Fibroblast of lung (primary cell): ENCODE data around the gene IGLL1. TPM values are rescaled to one million over a fixed set of nuclear protein-coding genes. Genes with fewer than 3 reads are reported as not detected.

Source experiments
- DNase-seq, 2 donors: peaks; one replicate each; pipeline versions ENCODE4 v3.0.0 to v3.0.0-alpha.2; 2010; ENCODE audit warnings: low read depth in 2 of 2
- H2AFZ ChIP-seq: 2 replicates; pipeline ENCODE4 v1.5.1; 2012; ENCODE audit warnings: low read length, control low read depth, inconsistent platforms
- H3K27ac ChIP-seq: 2 replicates; pipeline ENCODE4 v1.5.1; 2011; ENCODE audit warnings: low read length, control low read depth; ENCODE audit not compliant: insufficient read depth
- H3K27me3 ChIP-seq: 2 replicates; pipeline ENCODE4 v1.5.1; 2011; ENCODE audit warnings: mild to moderate bottlenecking, low read length; ENCODE audit not compliant: control insufficient read depth, insufficient read depth
- H3K36me3 ChIP-seq: 2 replicates; pipeline ENCODE4 v1.5.1; 2011; ENCODE audit warnings: low read length; ENCODE audit not compliant: control insufficient read depth, insufficient read depth
- H3K4me1 ChIP-seq: 2 replicates; pipeline ENCODE4 v1.5.1; 2011; ENCODE audit warnings: low read length; ENCODE audit not compliant: control insufficient read depth, insufficient read depth; ENCODE audit errors: extremely low read depth
- H3K4me2 ChIP-seq: 2 replicates; pipeline ENCODE4 v1.5.1; 2011; ENCODE audit warnings: low read length, control low read depth; ENCODE audit not compliant: insufficient read depth; ENCODE audit errors: extremely low read depth
- H3K4me3 ChIP-seq, 4 experiments: fragments of 200-600 bp in 1 of 4; sonication (generic) in 1 of 4; replicated peaks in 1 of 4; 2 replicates each; pipeline ENCODE4 v1.5.1; 2011 to 2016; ENCODE audit warnings: low read length in 4 of 4, low read depth in 3 of 4, mild to moderate bottlenecking in 3 of 4, control low read depth in 2 of 4, inconsistent platforms in 1 of 4, mixed read lengths in 1 of 4; ENCODE audit not compliant: insufficient read depth in 1 of 4; ENCODE audit errors: control extremely low read depth in 1 of 4
- H3K79me2 ChIP-seq: 2 replicates; pipeline ENCODE4 v1.5.1; 2012; ENCODE audit warnings: mild to moderate bottlenecking, low read length, inconsistent platforms; ENCODE audit not compliant: control insufficient read depth, insufficient read depth
- H3K9ac ChIP-seq: 2 replicates; pipeline ENCODE4 v1.5.1; 2011; ENCODE audit warnings: mild to moderate bottlenecking, low read length, control low read depth; ENCODE audit not compliant: insufficient read depth
- H3K9me3 ChIP-seq: 2 replicates; pipeline ENCODE4 v1.5.1; 2012; ENCODE audit warnings: low read depth, low read length; ENCODE audit not compliant: control insufficient read depth, insufficient read depth
- H4K20me1 ChIP-seq: 2 replicates; pipeline ENCODE4 v1.5.1; 2011; ENCODE audit warnings: low read length; ENCODE audit not compliant: control insufficient read depth, insufficient read depth; ENCODE audit errors: extremely low read depth
- EZH2 ChIP-seq: IDR thresholded peaks from 2 replicates; pipeline ENCODE4 v1.5.1; 2012; ENCODE audit warnings: low read length, control low read depth, mild to moderate bottlenecking; ENCODE audit errors: missing control alignments
- polyA plus RNA-seq, 2 donors: library from polyadenylated mRNA; depleted of rRNA in 1 of 2; stranded (reverse) in 1 of 2; unstranded in 1 of 2; fragments of >200 nt; gene quantifications; 2 replicates each; pipeline ENCODE4 v1.2.1, GENCODE V29; 2011 to 2012; ENCODE audit warnings: missing spikeins in 1 of 2
- total RNA-seq: library from RNA; depleted of rRNA; stranded (reverse); fragments of >200 nt; gene quantifications from 2 replicates; pipeline ENCODE4 v1.2.1, GENCODE V29; 2014
- TF ChIP-seq, protein P1 (sequence below), 2 donors: IDR thresholded peaks in 1 of 2; conservative IDR thresholded peaks in 1 of 2; 1 replicate in 1 of 2; 2 replicates in 1 of 2; pipeline ENCODE4 v1.5.1; 2011 to 2012; ENCODE audit warnings: low read length in 2 of 2, control low read depth in 1 of 2, inconsistent platforms in 1 of 2, low read depth in 1 of 2, mild to moderate bottlenecking in 1 of 2

Gene IGLL1
- total and polyA plus RNA-seq, 2 donors (not counting 1 experiment from before 2014, with no cell fraction given), result not detected

DNA sequence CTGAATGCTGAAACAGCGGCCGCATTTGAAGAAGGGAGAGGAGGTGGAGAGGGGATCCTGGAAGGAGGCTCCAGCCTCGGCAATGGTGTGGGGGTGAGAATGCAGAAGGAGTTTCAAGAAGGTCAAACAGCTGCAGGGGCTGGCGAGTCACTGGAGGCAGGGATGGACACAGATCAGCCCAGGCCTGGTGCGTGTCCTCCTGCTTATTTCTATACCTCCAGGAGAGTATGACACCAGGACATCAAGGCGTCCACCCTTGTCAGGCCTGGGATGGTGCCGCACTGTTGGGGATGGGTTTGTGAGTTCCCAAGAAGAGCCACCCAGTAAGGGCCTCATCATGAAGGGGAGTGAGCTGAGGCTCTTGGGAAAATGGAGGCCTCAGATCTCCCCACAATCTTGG lies 23.1 kb downstream of the IGLL1 start:
- Histone ChIP-seq H3K27ac (no peak overlapping the region), H3K79me2 (no peaks in the 10 kb centered on the region), H3K9ac (no peak overlapping the region), H4K20me1 (no peaks in the 10 kb centered on the region), H3K27me3 (no peaks in the 10 kb centered on the region), H3K36me3 (no peaks in the 10 kb centered on the region), H3K9me3 (no peaks in the 10 kb centered on the region), H2AFZ (no peak overlapping the region), H3K4me3 (no peak overlapping the region), H3K4me1 (no peaks in the 10 kb centered on the region), H3K4me2 (no peak overlapping the region)
- DNase-seq, result no peak
- TF ChIP-seq, protein P1, sequence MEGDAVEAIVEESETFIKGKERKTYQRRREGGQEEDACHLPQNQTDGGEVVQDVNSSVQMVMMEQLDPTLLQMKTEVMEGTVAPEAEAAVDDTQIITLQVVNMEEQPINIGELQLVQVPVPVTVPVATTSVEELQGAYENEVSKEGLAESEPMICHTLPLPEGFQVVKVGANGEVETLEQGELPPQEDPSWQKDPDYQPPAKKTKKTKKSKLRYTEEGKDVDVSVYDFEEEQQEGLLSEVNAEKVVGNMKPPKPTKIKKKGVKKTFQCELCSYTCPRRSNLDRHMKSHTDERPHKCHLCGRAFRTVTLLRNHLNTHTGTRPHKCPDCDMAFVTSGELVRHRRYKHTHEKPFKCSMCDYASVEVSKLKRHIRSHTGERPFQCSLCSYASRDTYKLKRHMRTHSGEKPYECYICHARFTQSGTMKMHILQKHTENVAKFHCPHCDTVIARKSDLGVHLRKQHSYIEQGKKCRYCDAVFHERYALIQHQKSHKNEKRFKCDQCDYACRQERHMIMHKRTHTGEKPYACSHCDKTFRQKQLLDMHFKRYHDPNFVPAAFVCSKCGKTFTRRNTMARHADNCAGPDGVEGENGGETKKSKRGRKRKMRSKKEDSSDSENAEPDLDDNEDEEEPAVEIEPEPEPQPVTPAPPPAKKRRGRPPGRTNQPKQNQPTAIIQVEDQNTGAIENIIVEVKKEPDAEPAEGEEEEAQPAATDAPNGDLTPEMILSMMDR (conservative IDR thresholded peaks at IDR 0.05 in 1 of 2, IDR thresholded peaks at IDR 0.05 in 1 of 2; ENCODE audit: low read depth in 1 of 2, low read length in 2 of 2), result no peak
- no peak for TF ChIP-seq EZH2

DNA sequence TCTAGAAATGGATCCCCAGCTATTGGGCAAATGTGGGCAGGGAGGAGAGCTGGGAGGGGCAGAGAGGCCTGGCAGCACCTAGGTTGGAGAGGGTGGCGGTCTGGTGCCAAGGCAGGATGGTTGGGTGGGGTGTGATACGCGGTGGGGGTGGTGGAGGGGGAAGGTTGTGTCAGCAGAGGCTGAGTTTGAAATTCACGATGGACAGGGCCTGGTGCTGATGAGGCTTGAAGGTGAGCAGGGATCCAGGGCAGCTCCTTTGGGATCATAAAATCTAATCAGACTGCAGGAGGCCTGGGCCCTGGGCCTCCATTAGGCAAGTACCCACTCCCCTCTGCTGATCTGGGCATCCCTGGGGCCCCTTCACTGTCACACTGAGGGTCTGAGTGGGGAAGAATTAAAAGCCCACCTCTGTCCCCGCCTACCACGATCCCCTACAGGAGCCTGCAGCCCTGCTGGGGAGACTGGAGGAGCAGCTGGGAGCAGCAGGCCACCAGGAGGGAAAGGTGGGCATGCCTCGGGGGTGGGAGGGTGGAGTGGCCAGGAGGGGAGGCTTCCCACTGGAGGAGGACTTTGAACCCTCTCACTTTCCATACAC lies 24.0 kb downstream of the IGLL1 start:
- DNase-seq, result no peak
- H2AFZ ChIP-seq, result no peak overlapping the region

DNA sequence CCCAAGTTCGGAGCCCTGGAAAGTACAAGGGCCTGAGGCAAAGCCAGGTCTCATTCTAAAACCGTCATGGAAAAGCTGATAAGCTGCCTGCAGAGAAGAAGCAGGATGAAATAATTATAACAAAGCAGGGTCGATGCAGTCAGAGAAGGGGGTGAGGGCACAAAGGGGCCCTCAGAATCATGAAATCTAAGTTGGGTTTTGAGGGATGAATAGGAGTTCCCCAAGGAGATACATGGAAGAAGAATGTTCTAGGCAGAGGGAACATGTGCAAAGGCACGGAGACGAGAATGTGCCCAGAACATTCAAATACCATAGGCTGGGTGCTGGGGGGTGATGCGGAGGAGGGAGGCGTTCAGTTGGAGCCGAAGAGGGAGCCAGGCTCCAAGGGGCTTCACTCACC lies 25.0 kb downstream of the IGLL1 start:
- H3K79me2 ChIP-seq, result no peaks in the 10 kb centered on the region
- H3K4me2 ChIP-seq, result no peak overlapping the region
- TF ChIP-seq, protein P1 (conservative IDR thresholded peaks at IDR 0.05 in 1 of 2, IDR thresholded peaks at IDR 0.05 in 1 of 2; ENCODE audit: low read depth in 1 of 2, low read length in 2 of 2), result no peak
- TF ChIP-seq EZH2, result no peak
- DNase-seq, result no peak
- no peaks in the 10 kb centered on the region for H3K27me3 ChIP-seq
- H3K9me3 ChIP-seq, result no peaks in the 10 kb centered on the region
- H4K20me1 ChIP-seq, result no peaks in the 10 kb centered on the region
- H3K4me3 ChIP-seq, result no peak overlapping the region
- H3K9ac ChIP-seq, result no peak overlapping the region
- no peaks in the 10 kb centered on the region for H3K36me3 ChIP-seq
- no peaks in the 10 kb centered on the region for H3K4me1 ChIP-seq
- H3K27ac ChIP-seq, result no peak overlapping the region
- no peak overlapping the region for H2AFZ ChIP-seq

More for the DNA sequence above, 24.0 kb downstream of the IGLL1 start:
- no peaks in the 10 kb centered on the region for H3K36me3 ChIP-seq
- H3K4me3 ChIP-seq, result no peak overlapping the region
- no peak overlapping the region for H3K4me2 ChIP-seq
- H3K9me3 ChIP-seq, result no peaks in the 10 kb centered on the region
- no peak overlapping the region for H3K9ac ChIP-seq
- TF ChIP-seq, protein P1 (conservative IDR thresholded peaks at IDR 0.05 in 1 of 2, IDR thresholded peaks at IDR 0.05 in 1 of 2; ENCODE audit: low read depth in 1 of 2, low read length in 2 of 2), result no peak
- TF ChIP-seq EZH2, result no peak
- H3K79me2 ChIP-seq, result no peaks in the 10 kb centered on the region
- no peak overlapping the region for H3K27ac ChIP-seq
- H3K27me3 ChIP-seq, result no peaks in the 10 kb centered on the region
- H3K4me1 ChIP-seq, result no peaks in the 10 kb centered on the region
- no peaks in the 10 kb centered on the region for H4K20me1 ChIP-seq
